Measurements from ENCODE around the gene LINC00632. TPM values are rescaled to one million over a fixed set of nuclear protein-coding genes. Genes with fewer than 3 reads are reported as not detected.
"Not testable (repeated sequence)": the region's sequence is repeated elsewhere in the genome, so short reads cannot be mapped to it uniquely, and the experiment has no call there.

Gene LINC00632
- 1 to 10 TPM in 1 of 3 donors, under 1 TPM in 2; 0.38 to 1.4 (median 0.48) TPM for total RNA-seq

DNA sequence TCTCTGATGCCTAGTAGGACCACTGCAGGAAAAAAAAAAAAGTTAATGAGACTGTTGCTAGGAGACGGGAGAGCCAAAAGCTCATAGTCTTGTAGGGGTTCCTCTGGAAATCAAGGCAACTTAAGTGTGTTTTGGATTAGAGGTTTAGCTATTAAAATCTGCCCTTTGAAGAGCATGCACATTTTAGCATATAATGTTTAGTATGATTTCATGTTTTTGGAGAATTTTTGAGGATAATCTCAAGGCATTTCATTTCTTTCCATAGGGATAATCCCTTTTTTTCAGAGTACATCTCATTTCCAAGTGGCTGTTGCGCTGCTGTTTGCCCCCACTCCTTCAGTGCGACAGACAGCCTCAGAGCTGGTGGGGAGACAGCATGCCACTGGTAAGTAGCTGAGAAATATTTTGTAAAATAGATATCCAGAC, at the start of gene LINC00632:
Gene LINC00632 (plus strand): TSS at position 339 of the 426 bp plus-strand sequence.
- Mint-ChIP-seq H3K4me3 (no peak within 1 kb of the TSS), H3K36me3 (ENCODE audit: insufficient read depth) (no peaks in the 10 kb centered on the region), H3K9me3 (no peaks in the 10 kb centered on the region), H3K27me3 (ENCODE audit: low read depth) (no peaks in the 10 kb centered on the region), H3K4me1 (ENCODE audit: low read depth) (no peaks in the 10 kb centered on the region)
- DNase-seq = no peak
- no peak for ATAC-seq

DNA sequence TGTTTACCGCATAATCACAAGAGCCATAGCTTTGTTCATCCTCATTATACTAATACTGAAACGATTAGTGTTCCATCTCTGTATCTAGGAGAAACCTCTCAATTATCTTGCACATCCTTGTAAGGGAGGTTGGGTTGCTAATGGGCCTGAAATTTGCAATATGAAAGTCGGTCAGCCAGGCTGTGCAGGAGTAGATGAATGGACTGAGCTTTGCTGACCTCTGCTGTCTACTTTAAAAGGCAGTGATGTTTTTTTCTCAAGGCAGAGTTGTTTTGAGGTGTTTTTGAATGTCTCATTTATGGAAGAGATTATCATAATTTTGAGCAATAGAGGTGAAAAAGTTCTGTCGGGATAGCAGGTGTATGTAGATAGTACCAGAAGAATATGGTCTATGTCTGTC, 47.9 kb upstream of the LINC00632 start:
- Mint-ChIP-seq H3K9me3 (no peaks in the 10 kb centered on the region), H3K36me3 (ENCODE audit: insufficient read depth) (no peaks in the 10 kb centered on the region), H3K4me1 (ENCODE audit: low read depth) (no peaks in the 10 kb centered on the region), H3K27me3 (ENCODE audit: low read depth) (no peaks in the 10 kb centered on the region), H3K4me3 (no peak overlapping the region)
- ATAC-seq = no peak
- no peak for DNase-seq

DNA sequence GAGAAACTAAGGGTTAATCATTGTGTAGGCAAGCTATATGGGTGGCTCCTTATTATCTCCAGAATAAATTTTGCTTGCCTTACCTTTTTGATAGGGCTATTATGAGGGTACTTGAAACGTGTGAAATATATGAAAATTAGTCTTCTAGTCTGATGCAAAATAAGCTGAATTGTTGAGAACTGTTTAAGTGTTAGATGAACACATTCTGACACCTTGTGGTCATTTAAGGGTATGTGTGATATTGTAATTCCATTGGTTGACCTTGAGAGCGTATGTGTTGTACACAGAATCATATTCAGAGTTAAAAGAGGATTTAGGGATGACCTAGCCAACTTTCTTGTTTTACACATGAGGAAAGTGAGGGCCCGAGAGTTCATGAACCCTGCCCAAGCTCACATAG, 44.6 kb upstream of the LINC00632 start:
- H3K4me3 Mint-ChIP-seq = no peak overlapping the region
- no peaks in the 10 kb centered on the region for H3K27me3 Mint-ChIP-seq (ENCODE audit: low read depth)
- H3K9me3 Mint-ChIP-seq = no peaks in the 10 kb centered on the region
- H3K36me3 Mint-ChIP-seq (ENCODE audit: insufficient read depth) = no peaks in the 10 kb centered on the region
- DNase-seq = no peak
- no peaks in the 10 kb centered on the region for H3K4me1 Mint-ChIP-seq (ENCODE audit: low read depth)
- no peak for ATAC-seq

DNA sequence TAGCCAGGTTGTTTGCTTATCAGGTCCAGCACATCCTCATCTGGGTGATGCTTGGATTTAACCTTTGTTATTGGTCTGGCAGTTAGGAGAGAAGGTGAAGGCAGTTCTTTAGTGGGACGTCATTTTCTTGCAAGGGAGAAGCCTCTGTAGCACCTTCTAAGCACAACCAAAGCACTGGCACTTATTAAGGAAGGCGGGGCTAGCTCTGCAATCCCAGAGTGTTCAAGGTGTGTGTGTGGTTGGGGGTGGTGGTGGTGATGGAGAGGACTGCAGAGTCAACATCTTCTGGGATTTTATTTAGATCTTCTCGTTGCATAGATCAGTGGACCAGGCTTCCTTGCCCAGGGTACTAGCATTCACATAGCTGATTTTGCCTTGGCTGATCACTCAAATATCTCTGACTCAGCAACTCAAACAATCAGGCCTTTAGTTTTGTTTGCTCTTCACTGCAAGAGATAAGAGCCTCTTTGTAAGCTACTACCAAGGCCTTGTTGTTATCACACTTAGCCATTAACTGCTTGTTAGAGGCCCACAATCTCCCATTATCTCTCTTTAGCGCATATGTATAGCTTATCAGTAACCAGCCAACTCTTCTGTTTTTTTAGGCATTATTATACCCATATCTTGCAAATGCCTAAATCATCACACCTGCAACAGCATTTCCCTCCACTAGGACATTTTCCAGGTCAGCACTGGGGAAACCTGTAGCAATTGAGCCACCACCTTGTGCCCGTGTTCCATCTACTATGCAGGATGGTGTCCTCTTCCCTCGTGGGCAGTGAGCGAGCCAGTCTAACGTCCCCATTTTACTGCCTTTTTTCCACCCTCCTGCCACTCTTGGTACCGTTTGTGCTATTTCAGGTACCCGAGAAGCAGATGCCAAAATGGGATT, 36.5 kb upstream of the LINC00632 start:
- H3K4me1 Mint-ChIP-seq (ENCODE audit: low read depth) = no peaks in the 10 kb centered on the region

DNA sequence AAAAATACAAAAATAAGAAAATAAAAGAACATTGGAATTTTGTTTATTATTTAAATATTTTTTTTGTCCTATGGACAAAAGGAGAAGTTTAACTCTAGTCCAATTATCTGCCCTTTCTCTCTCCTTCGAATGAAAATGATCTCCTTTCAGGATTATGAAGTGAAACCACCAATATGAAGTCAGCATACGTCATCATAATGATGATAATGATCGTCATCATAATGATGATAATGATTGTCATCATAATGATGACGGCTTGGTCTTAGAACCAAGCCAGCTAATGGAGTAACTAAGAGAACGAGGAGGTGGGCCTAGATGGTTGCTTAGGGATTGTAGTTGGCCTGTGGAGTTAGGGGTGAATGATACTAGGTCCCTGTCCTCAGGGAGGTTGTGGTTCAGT, 21.9 kb upstream of the LINC00632 start:
- DNase-seq (no peak), ATAC-seq (no peak)
- Mint-ChIP-seq H3K4me1 (ENCODE audit: low read depth) (no peaks in the 10 kb centered on the region), H3K4me3 (no peak overlapping the region), H3K27me3 (ENCODE audit: low read depth) (no peaks in the 10 kb centered on the region), H3K9me3 (no peaks in the 10 kb centered on the region), H3K36me3 (ENCODE audit: insufficient read depth) (no peaks in the 10 kb centered on the region)

More for the DNA sequence above, 36.5 kb upstream of the LINC00632 start:
- Mint-ChIP-seq H3K4me3 (no peak overlapping the region), H3K9me3 (no peaks in the 10 kb centered on the region), H3K36me3 (ENCODE audit: insufficient read depth) (no peaks in the 10 kb centered on the region), H3K27me3 (ENCODE audit: low read depth) (no peaks in the 10 kb centered on the region)
- DNase-seq (no peak), ATAC-seq (no peak)

DNA sequence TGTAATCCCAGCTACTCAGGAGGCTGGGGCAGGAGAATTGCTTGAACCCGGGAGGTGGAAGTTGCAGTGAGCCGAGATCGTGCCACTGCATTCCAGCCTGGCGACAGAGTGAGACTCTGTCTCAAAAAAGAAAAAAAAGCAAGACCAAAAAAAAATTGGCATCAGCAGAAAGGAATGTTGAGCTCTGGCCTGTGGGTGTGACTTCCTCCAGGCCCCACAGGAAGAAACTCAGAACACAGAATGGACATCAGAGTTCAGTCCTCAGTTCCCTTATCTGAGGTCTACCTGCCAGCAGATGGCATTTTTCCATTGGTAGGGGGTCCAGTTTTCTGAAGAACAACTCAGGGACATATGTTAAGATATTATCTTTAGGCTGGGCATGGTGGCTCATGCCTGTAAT, 18.0 kb upstream of the LINC00632 start:
- not testable (repeated sequence) for H3K4me1 Mint-ChIP-seq (ENCODE audit: low read depth); H3K36me3 Mint-ChIP-seq (ENCODE audit: insufficient read depth); ATAC-seq; H3K4me3 Mint-ChIP-seq; DNase-seq; H3K9me3 Mint-ChIP-seq; H3K27me3 Mint-ChIP-seq (ENCODE audit: low read depth)

DNA sequence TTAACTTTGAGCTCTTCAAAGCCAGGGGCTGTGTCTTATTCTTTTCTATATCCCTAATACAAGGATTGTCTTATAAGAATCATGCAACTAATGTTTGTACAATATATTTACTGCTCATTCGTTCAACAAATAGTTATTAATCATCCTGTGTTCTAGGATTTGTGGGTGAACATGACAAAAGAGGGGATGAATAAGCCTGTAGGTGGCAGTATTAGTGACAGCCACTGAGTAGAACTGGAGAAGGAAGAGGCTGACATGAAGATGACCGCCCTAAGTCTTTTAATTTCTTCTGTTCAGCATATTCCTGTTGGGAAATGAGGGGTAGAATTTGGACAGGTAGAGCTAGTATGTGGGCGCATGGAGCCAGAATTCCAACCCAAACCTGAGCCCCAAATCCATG, 11.9 kb upstream of the LINC00632 start:
- no peaks in the 10 kb centered on the region for H3K36me3 Mint-ChIP-seq (ENCODE audit: insufficient read depth)
- no peaks in the 10 kb centered on the region for H3K27me3 Mint-ChIP-seq (ENCODE audit: low read depth)
- ATAC-seq (no peak), DNase-seq (no peak)
- H3K9me3 Mint-ChIP-seq = no peaks in the 10 kb centered on the region
- no peak overlapping the region for H3K4me3 Mint-ChIP-seq
- H3K4me1 Mint-ChIP-seq (ENCODE audit: low read depth) = no peaks in the 10 kb centered on the region

DNA sequence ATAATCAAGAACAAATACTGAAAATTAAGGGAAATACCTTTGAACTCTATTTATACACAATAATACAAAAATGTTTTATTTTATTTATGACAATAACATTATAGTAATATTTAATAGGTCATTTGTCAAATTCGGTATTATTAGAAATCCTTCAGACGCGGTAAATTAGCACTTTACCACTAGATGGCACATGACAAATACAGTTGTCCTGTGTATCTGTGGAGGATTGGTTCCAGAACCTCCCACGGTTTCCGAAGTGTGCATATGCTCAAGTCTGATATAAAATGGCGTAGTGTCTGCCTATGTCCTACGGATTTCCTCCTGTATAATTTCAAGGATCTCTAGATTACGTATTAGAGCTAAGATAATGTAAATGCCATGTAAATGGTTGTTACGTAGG, 8.1 kb upstream of the LINC00632 start:
- Mint-ChIP-seq H3K27me3 (ENCODE audit: low read depth) (no peaks in the 10 kb centered on the region), H3K9me3 (no peaks in the 10 kb centered on the region), H3K36me3 (ENCODE audit: insufficient read depth) (no peaks in the 10 kb centered on the region), H3K4me1 (ENCODE audit: low read depth) (no peaks in the 10 kb centered on the region), H3K4me3 (no peak overlapping the region)
- DNase-seq = no peak
- ATAC-seq = peak in 1 of 2 donors; percentile 48

DNA sequence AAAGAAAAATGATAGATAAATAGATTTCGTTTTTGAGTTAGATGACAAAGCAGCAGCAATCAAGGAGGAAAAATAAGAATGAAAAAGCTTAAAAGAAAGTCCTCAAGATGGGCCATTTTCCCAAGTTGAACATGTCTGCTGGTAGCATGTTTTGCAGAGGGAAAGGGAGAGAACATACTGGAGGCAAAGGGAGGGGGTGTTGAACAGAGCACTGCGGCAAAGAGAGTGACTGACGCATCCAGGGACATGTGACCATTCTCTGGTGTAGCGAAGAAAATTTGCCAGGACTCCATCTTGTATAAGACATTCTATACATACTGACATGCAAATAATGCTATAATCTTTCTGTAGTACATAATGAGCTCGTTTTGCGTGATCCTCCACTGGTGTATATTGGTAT, 1.2 kb downstream of the LINC00632 start:
- no peak for ATAC-seq
- Mint-ChIP-seq H3K4me1 (ENCODE audit: low read depth) (no peaks in the 10 kb centered on the region), H3K36me3 (ENCODE audit: insufficient read depth) (no peaks in the 10 kb centered on the region), H3K4me3 (no peak overlapping the region), H3K27me3 (ENCODE audit: low read depth) (no peaks in the 10 kb centered on the region), H3K9me3 (no peaks in the 10 kb centered on the region)
- no peak for DNase-seq

DNA sequence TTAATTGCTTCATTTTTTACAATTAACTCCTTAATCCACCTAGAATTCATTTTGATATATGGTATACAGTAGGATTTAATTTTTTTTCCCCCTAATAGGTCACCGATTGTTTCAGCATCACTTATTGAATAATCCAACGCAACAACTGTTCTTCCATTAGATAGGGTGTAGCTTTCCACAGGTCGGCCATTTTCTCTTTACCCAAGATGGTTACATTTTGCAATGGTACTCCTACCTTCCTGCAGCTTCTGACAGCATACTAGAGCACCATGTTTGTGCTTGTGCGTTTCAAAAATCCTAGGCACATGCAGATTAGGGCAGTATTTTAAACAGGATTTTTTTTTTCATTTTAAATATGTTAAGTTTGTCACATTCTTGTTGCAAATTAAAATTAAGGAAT, 2.3 kb downstream of the LINC00632 start:
- Mint-ChIP-seq H3K4me3 (no peak overlapping the region), H3K27me3 (ENCODE audit: low read depth) (no peaks in the 10 kb centered on the region)

DNA sequence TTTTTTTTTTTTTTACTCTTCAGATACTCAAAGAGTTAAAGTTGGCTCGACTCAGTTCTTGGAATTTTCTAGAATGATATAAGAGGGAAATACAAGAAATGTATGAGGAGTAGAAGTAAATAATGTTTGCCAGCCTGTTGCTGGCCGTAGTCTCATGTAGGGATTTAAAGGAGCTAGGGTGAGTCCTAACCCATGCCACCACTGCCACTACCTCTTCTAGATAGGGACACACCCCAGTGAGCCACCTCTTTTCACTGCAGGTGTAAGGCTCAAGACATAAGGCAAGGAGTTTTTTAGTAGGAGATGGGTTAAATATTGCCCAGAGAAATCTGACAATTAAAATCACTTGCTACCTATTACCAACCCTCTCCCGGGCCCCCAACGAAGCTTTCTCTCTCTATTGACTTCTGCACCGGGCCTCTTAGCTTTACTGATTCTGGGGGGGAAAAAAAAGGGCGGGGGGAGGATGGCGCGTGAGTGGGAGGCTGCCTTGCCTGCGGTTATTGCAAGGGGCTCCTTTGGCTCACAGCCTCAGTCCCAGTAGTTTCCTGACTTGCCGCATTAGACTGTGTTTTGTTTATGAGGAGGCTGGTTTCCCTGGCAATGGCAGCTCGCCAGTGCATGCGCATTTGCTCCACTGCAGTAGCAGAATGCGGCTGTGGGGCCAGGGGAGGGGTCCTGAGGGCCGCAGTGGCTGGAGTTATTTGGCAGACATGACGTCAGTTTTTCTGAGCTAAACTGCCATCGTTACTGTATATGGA, 3.0 kb downstream of the LINC00632 start:
- H3K36me3 Mint-ChIP-seq (ENCODE audit: insufficient read depth) = no peaks in the 10 kb centered on the region
- ATAC-seq = peak; percentile 34 to 48
- H3K9me3 Mint-ChIP-seq = no peaks in the 10 kb centered on the region
- H3K4me1 Mint-ChIP-seq (ENCODE audit: low read depth) = no peaks in the 10 kb centered on the region
- H3K27me3 Mint-ChIP-seq (ENCODE audit: low read depth) = no peaks in the 10 kb centered on the region
- H3K4me3 Mint-ChIP-seq = no peak overlapping the region
- no peak for DNase-seq

More for the DNA sequence above, 2.3 kb downstream of the LINC00632 start:
- Mint-ChIP-seq H3K4me1 (ENCODE audit: low read depth) (no peaks in the 10 kb centered on the region), H3K36me3 (ENCODE audit: insufficient read depth) (no peaks in the 10 kb centered on the region), H3K9me3 (no peaks in the 10 kb centered on the region)
- no peak for DNase-seq
- no peak for ATAC-seq

DNA sequence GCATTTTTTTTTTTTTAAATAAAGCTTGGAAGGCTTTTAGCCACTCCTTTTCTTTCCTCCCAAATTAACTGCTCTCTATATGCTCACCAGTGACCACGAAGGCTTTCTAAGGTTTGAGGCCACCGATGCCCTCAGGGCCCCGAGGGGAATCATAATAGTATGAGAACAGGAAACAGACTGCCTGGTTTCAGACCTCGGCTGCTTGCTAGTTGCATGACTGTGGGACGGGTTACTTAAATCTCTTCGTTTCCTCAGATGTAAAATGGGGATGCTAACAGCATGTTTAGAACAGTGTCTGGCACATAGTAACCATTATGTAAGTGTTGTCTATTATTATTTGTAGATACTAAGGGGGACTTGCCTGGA, 3.6 kb downstream of the LINC00632 start:
- ATAC-seq (peak in 1 of 2 donors; percentile 38), DNase-seq (no peak)
- Mint-ChIP-seq H3K27me3 (ENCODE audit: low read depth) (no peaks in the 10 kb centered on the region), H3K4me3 (no peak overlapping the region), H3K4me1 (ENCODE audit: low read depth) (no peaks in the 10 kb centered on the region), H3K36me3 (ENCODE audit: insufficient read depth) (no peaks in the 10 kb centered on the region), H3K9me3 (no peaks in the 10 kb centered on the region)

DNA sequence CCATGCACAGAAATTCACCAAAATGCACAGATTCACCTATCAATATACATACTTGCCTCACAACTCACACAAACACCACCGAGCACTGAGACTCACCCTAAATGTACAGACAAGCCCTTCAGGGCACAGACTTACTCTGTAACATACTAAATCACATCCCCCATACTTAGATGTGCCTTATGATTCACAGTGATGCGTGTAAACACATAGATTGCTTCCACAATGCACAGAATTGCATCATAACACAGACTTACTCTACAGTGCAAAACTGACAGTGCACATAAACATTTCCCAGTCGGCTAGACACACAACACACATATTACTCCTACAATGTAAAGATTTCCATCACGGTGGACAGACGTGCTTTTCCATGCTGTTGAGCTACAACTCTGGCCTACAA, 6.2 kb downstream of the LINC00632 start:
- Mint-ChIP-seq H3K36me3 (ENCODE audit: insufficient read depth) (no peaks in the 10 kb centered on the region), H3K9me3 (no peaks in the 10 kb centered on the region), H3K4me1 (ENCODE audit: low read depth) (no peaks in the 10 kb centered on the region), H3K4me3 (no peak overlapping the region), H3K27me3 (ENCODE audit: low read depth) (no peaks in the 10 kb centered on the region)
- DNase-seq (no peak), ATAC-seq (no peak)

DNA sequence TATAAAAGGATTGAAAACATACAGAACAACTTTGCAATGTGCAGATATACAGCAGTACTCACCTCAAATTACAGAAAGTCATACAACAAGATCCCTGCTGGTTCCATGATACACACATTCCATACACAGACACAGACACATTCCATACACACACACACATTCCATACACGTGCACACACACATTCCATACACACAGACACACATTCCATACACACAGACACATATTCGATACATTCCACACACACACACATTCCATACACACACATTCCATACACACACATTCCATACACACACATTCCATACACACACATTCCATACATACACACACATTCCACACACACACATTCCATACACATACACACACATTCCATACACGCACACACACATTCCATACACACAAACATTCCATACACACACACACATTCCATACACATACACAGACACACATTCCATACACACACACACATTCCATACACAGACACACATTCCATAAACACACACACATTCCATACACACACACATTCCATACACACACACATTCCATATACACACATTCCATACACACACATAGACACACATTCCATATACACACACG, 13.7 kb downstream of the LINC00632 start:
- H3K4me3 Mint-ChIP-seq = no peak overlapping the region
- no peak for ATAC-seq
- H3K36me3 Mint-ChIP-seq (ENCODE audit: insufficient read depth) = no peaks in the 10 kb centered on the region
- no peaks in the 10 kb centered on the region for H3K27me3 Mint-ChIP-seq (ENCODE audit: low read depth)
- H3K9me3 Mint-ChIP-seq = no peaks in the 10 kb centered on the region
- no peaks in the 10 kb centered on the region for H3K4me1 Mint-ChIP-seq (ENCODE audit: low read depth)
- no peak for DNase-seq
